Effector memory CD8-positive, alpha-beta T cell (primary cell): ENCODE measurements around the gene PALD1.

Experiments
- ATAC-seq: fragments of 150-1000 bp; cut with Tn5 transposase; replicated peaks from 2 replicates; pipeline ENCODE4 v1.10.0; 2021; ENCODE audit warnings: mild to moderate bottlenecking, moderate library complexity
- DNase-seq, 3 experiments: peaks; one replicate each; pipeline ENCODE4 v3.0.0; 2021
- H3K27ac Mint-ChIP-seq, 2 donors: one replicate each; pipeline ENCODE4 v1.8.0; 2022; ENCODE audit warnings: mild to moderate bottlenecking in 2 of 2, mixed read lengths in 2 of 2, moderate library complexity in 2 of 2
- H3K27me3 Mint-ChIP-seq, 2 donors: one replicate each; pipeline ENCODE4 v1.8.0; 2022; ENCODE audit warnings: mixed read lengths in 2 of 2
- H3K36me3 Mint-ChIP-seq: one replicate; pipeline ENCODE4 v1.8.0; 2022; ENCODE audit warnings: mild to moderate bottlenecking, moderate library complexity, mixed read lengths; ENCODE audit not compliant: insufficient read depth
- H3K4me1 Mint-ChIP-seq, 2 donors: one replicate each; pipeline ENCODE4 v1.8.0; 2022; ENCODE audit warnings: low read depth in 2 of 2, mixed read lengths in 2 of 2
- H3K4me3 Mint-ChIP-seq, 2 donors: one replicate each; pipeline ENCODE4 v1.8.0; 2022; ENCODE audit warnings: mild to moderate bottlenecking in 2 of 2, mixed read lengths in 2 of 2, moderate library complexity in 2 of 2
- H3K9me3 Mint-ChIP-seq, 2 donors: one replicate each; pipeline ENCODE4 v1.8.0; 2022; ENCODE audit warnings: mixed read lengths in 2 of 2

PALD1 gene

GRCh38 chr10:70509757-70510147, 31.2 kb downstream of the PALD1 start:
- Mint-ChIP-seq H3K36me3 (no peaks in the 10 kb centered on the region), H3K27me3 (peaks cover 3 to 51% of the 10 kb centered on the region in 2 donors), H3K9me3 (no peaks in the 10 kb centered on the region), H3K4me3 (no peak overlapping the region), H3K4me1 (no peaks in the 10 kb centered on the region), H3K27ac (peak overlapping the region in 1 of 2 donors; percentile 20)
- DNase-seq (no peak), ATAC-seq (no peak)

- Mint-ChIP-seq H3K27me3 (peaks cover 8 to 58% of the 10 kb centered on the region in 2 donors), H3K4me1 (no peaks in the 10 kb centered on the region), H3K4me3 (no peak overlapping the region), H3K36me3 (no peaks in the 10 kb centered on the region), H3K9me3 (no peaks in the 10 kb centered on the region), H3K27ac (no peak overlapping the region)
- DNase-seq: no peak
- no peak for ATAC-seq
Observed at GRCh38 chr10:70510453-70510852, 31.9 kb downstream of the PALD1 start.

GRCh38 chr10:70510904-70511303, 32.3 kb downstream of the PALD1 start:
- Mint-ChIP-seq H3K27ac (no peak overlapping the region), H3K27me3 (peaks cover 8 to 59% of the 10 kb centered on the region in 2 donors), H3K9me3 (no peaks in the 10 kb centered on the region), H3K4me1 (no peaks in the 10 kb centered on the region), H3K36me3 (no peaks in the 10 kb centered on the region), H3K4me3 (no peak overlapping the region)
- DNase-seq (no peak), ATAC-seq (no peak)

GRCh38 chr10:70512149-70512639, 33.6 kb downstream of the PALD1 start:
- Mint-ChIP-seq H3K27ac (no peak overlapping the region), H3K4me3 (no peak overlapping the region), H3K4me1 (no peaks in the 10 kb centered on the region), H3K27me3 (peaks cover 8 to 59% of the 10 kb centered on the region in 2 donors), H3K36me3 (no peaks in the 10 kb centered on the region), H3K9me3 (no peaks in the 10 kb centered on the region)
- ATAC-seq (no peak), DNase-seq (no peak)

- H3K4me1 Mint-ChIP-seq: no peaks in the 10 kb centered on the region
- ATAC-seq: peak; percentile 33
- H3K36me3 Mint-ChIP-seq: no peaks in the 10 kb centered on the region
- DNase-seq: no peak
- H3K9me3 Mint-ChIP-seq: no peaks in the 10 kb centered on the region
- peak overlapping the region; percentile 8 to 32 for H3K27ac Mint-ChIP-seq
- H3K4me3 Mint-ChIP-seq: no peak overlapping the region
- H3K27me3 Mint-ChIP-seq: peaks cover 8 to 61% of the 10 kb centered on the region in 2 donors
Observed at GRCh38 chr10:70513848-70514309, 35.3 kb downstream of the PALD1 start.

- H3K27me3 Mint-ChIP-seq: peaks cover 8 to 57% of the 10 kb centered on the region in 2 donors
- no peaks in the 10 kb centered on the region for H3K4me1 Mint-ChIP-seq
- no peak for DNase-seq
- H3K9me3 Mint-ChIP-seq: no peaks in the 10 kb centered on the region
- H3K36me3 Mint-ChIP-seq: no peaks in the 10 kb centered on the region
- no peak overlapping the region for H3K4me3 Mint-ChIP-seq
- peak overlapping the region; percentile 8 to 32 for H3K27ac Mint-ChIP-seq
- ATAC-seq: no peak
Observed at GRCh38 chr10:70514591-70514990, 36.0 kb downstream of the PALD1 start.

GRCh38 chr10:70515035-70515667, 36.6 kb downstream of the PALD1 start:
- DNase-seq (no peak), ATAC-seq (no peak)
- H3K4me3 Mint-ChIP-seq: no peak overlapping the region
- H3K9me3 Mint-ChIP-seq: no peaks in the 10 kb centered on the region
- H3K36me3 Mint-ChIP-seq: no peaks in the 10 kb centered on the region
- H3K27me3 Mint-ChIP-seq: peaks cover 8 to 52% of the 10 kb centered on the region in 2 donors
- no peaks in the 10 kb centered on the region for H3K4me1 Mint-ChIP-seq
- no peak overlapping the region for H3K27ac Mint-ChIP-seq

- Mint-ChIP-seq H3K27ac (no peak overlapping the region), H3K9me3 (no peaks in the 10 kb centered on the region)
- no peak for DNase-seq
Observed at GRCh38 chr10:70518695-70519094, 40.1 kb downstream of the PALD1 start.

GRCh38 chr10:70523057-70523456, 44.5 kb downstream of the PALD1 start:
- no peak for DNase-seq
- ATAC-seq: no peak
- no peak overlapping the region for H3K4me3 Mint-ChIP-seq

More at GRCh38 chr10:70518695-70519094, 40.1 kb downstream of the PALD1 start:
- no peak for ATAC-seq
- Mint-ChIP-seq H3K4me1 (no peaks in the 10 kb centered on the region), H3K27me3 (peaks cover 8 to 25% of the 10 kb centered on the region in 2 donors), H3K36me3 (no peaks in the 10 kb centered on the region), H3K4me3 (no peak overlapping the region)

GRCh38 chr10:70523549-70523948, 45.0 kb downstream of the PALD1 start:
- H3K27ac Mint-ChIP-seq: no peak overlapping the region
- H3K4me3 Mint-ChIP-seq: no peak overlapping the region
- H3K36me3 Mint-ChIP-seq: no peaks in the 10 kb centered on the region
- no peak for ATAC-seq
- no peaks in the 10 kb centered on the region for H3K4me1 Mint-ChIP-seq
- peaks cover 0 to 7% of the 10 kb centered on the region in 2 donors for H3K27me3 Mint-ChIP-seq
- no peaks in the 10 kb centered on the region for H3K9me3 Mint-ChIP-seq
- no peak for DNase-seq

More at GRCh38 chr10:70523057-70523456, 44.5 kb downstream of the PALD1 start:
- Mint-ChIP-seq H3K9me3 (no peaks in the 10 kb centered on the region), H3K27me3 (peaks cover 0 to 7% of the 10 kb centered on the region in 2 donors), H3K27ac (no peak overlapping the region), H3K36me3 (no peaks in the 10 kb centered on the region), H3K4me1 (no peaks in the 10 kb centered on the region)

GRCh38 chr10:70528314-70528713, 49.7 kb downstream of the PALD1 start:
- ATAC-seq (no peak), DNase-seq (no peak)
- H3K9me3 Mint-ChIP-seq: no peaks in the 10 kb centered on the region

GRCh38 chr10:70528741-70529362, 50.3 kb downstream of the PALD1 start:
- Mint-ChIP-seq H3K36me3 (peaks cover 2% of the 10 kb centered on the region), H3K27ac (no peak overlapping the region), H3K27me3 (no peaks in the 10 kb centered on the region), H3K4me3 (no peak overlapping the region), H3K9me3 (no peaks in the 10 kb centered on the region), H3K4me1 (no peaks in the 10 kb centered on the region)
- ATAC-seq (no peak), DNase-seq (no peak)

More at GRCh38 chr10:70528314-70528713, 49.7 kb downstream of the PALD1 start:
- Mint-ChIP-seq H3K36me3 (peaks cover 2% of the 10 kb centered on the region), H3K27ac (no peak overlapping the region), H3K4me1 (no peaks in the 10 kb centered on the region), H3K27me3 (no peaks in the 10 kb centered on the region), H3K4me3 (no peak overlapping the region)

- Mint-ChIP-seq H3K4me1 (no peaks in the 10 kb centered on the region), H3K36me3 (peaks cover 2% of the 10 kb centered on the region), H3K9me3 (no peaks in the 10 kb centered on the region), H3K27me3 (no peaks in the 10 kb centered on the region), H3K27ac (peak overlapping the region in 1 of 2 donors; percentile 51), H3K4me3 (no peak overlapping the region)
- ATAC-seq (no peak), DNase-seq (no peak)
Observed at GRCh38 chr10:70529848-70530247, 51.3 kb downstream of the PALD1 start.

- H3K27me3 Mint-ChIP-seq: no peaks in the 10 kb centered on the region
- no peaks in the 10 kb centered on the region for H3K4me1 Mint-ChIP-seq
- no peak overlapping the region for H3K4me3 Mint-ChIP-seq
- peak overlapping the region in 1 of 2 donors; percentile 51 for H3K27ac Mint-ChIP-seq
- H3K36me3 Mint-ChIP-seq: peaks cover 2% of the 10 kb centered on the region
- no peaks in the 10 kb centered on the region for H3K9me3 Mint-ChIP-seq
- ATAC-seq: no peak
- DNase-seq: no peak
Observed at GRCh38 chr10:70530315-70530714, 51.7 kb downstream of the PALD1 start.
